ENCODE results near the gene CHI3L1.

Gene CHI3L1

GRCh38 chr1:203179667-203180005, 6.9 kb downstream of the CHI3L1 start:
- DNase-seq, result no peak

- DNase-seq, result no peak
These were observed 7.5 kb downstream of the CHI3L1 start for GRCh38 chr1:203178821-203179666.

GRCh38 chr1:203178083-203178482, 8.4 kb downstream of the CHI3L1 start:
- no peak for DNase-seq

GRCh38 chr1:203177470-203178039, 8.9 kb downstream of the CHI3L1 start:
- no peak for DNase-seq

- no peak for DNase-seq
These were observed 9.5 kb downstream of the CHI3L1 start for GRCh38 chr1:203177036-203177405.

GRCh38 chr1:203176273-203177035, 10.1 kb downstream of the CHI3L1 start:
- no peak for DNase-seq

GRCh38 chr1:203175827-203176241, 10.7 kb downstream of the CHI3L1 start:
- DNase-seq, result no peak

- no peak for DNase-seq
These were observed 11.2 kb downstream of the CHI3L1 start, which contains the start of gene MYBPH for GRCh38 chr1:203175237-203175826. MYBPH (minus strand) TSS chr1:203175826; CDS start chr1:203175755, 71 bp downstream.

- no peak for DNase-seq
These were observed 12.0 kb downstream of the CHI3L1 start for GRCh38 chr1:203174324-203174985.

- no peak for DNase-seq
These were observed 12.9 kb downstream of the CHI3L1 start for GRCh38 chr1:203173566-203173965.

GRCh38 chr1:203173011-203173555, 13.4 kb downstream of the CHI3L1 start:
- DNase-seq, result no peak

- DNase-seq, result no peak
These were observed 14.1 kb downstream of the CHI3L1 start for GRCh38 chr1:203172184-203173010.

- no peak for DNase-seq
These were observed 14.9 kb downstream of the CHI3L1 start for GRCh38 chr1:203171341-203172183.

- DNase-seq, result no peak
These were observed 15.7 kb downstream of the CHI3L1 start for GRCh38 chr1:203170625-203171330.

- DNase-seq, result no peak
These were observed 16.6 kb downstream of the CHI3L1 start for GRCh38 chr1:203169770-203170520.

GRCh38 chr1:203168991-203169390, 17.5 kb downstream of the CHI3L1 start:
- no peak for DNase-seq

- DNase-seq, result no peak
These were observed 18.2 kb downstream of the CHI3L1 start for GRCh38 chr1:203168256-203168786.

GRCh38 chr1:203167913-203168200, 18.6 kb downstream of the CHI3L1 start:
- DNase-seq, result no peak
